Liver (tissue), 9 donors: ENCODE measurements around the gene MYH14. TPM values are rescaled to one million over a fixed set of nuclear protein-coding genes. Genes with fewer than 3 reads are reported as not detected.

Experiments used
- DNase-seq: peaks from one replicate; pipeline ENCODE4 v3.0.0-alpha.2; 2017; ENCODE audit warnings: low spot score
- H3K27ac ChIP-seq, 2 donors: one replicate each; pipeline ENCODE4 v1.7.0; 2013; ENCODE audit warnings: inconsistent platforms in 2 of 2, low read length in 2 of 2, control low read depth in 1 of 2, low read depth in 1 of 2, mild to moderate bottlenecking in 1 of 2
- H3K27me3 ChIP-seq, 4 donors: one replicate each; pipeline versions ENCODE4 v1.6.1 to v1.7.0; 2013; ENCODE audit warnings: low read length in 3 of 4, inconsistent platforms in 1 of 4, mild to moderate bottlenecking in 1 of 4, moderate library complexity in 1 of 4; ENCODE audit not compliant: control insufficient read depth in 4 of 4, insufficient read depth in 4 of 4
- H3K36me3 ChIP-seq, 4 donors: one replicate each; pipeline versions ENCODE4 v1.6.1 to v1.7.0; 2013; ENCODE audit warnings: low read length in 3 of 4, mild to moderate bottlenecking in 3 of 4, low read depth in 1 of 4, moderate library complexity in 1 of 4; ENCODE audit not compliant: control insufficient read depth in 4 of 4, insufficient read depth in 3 of 4
- H3K4me1 ChIP-seq, 4 donors: one replicate each; pipeline versions ENCODE4 v1.6.1 to v1.7.0; 2013; ENCODE audit warnings: low read length in 3 of 4, mild to moderate bottlenecking in 3 of 4, moderate library complexity in 1 of 4; ENCODE audit not compliant: control insufficient read depth in 4 of 4, insufficient read depth in 4 of 4
- H3K4me3 ChIP-seq, 3 donors: one replicate each; pipeline versions ENCODE4 v1.6.1 to v1.7.0; 2013; ENCODE audit warnings: low read length in 3 of 3, control low read depth in 1 of 3, low read depth in 1 of 3, mild to moderate bottlenecking in 1 of 3
- H3K9ac ChIP-seq, 2 donors: one replicate each; pipeline ENCODE4 v1.7.0; 2013; ENCODE audit warnings: low read length in 2 of 2, mild to moderate bottlenecking in 2 of 2, moderate library complexity in 2 of 2, control low read depth in 1 of 2, low read depth in 1 of 2
- H3K9me3 ChIP-seq, 4 donors: one replicate each; pipeline versions ENCODE4 v1.6.1 to v1.7.0; 2013; ENCODE audit warnings: low read length in 3 of 4; ENCODE audit not compliant: control insufficient read depth in 4 of 4
- EGR1 ChIP-seq, 2 donors: IDR thresholded peaks; 2 replicates each; pipeline ENCODE4 v1.6.1; 2016 to 2018; ENCODE audit warnings: antibody characterized with exemption in 2 of 2, low read depth in 2 of 2
- FOXA2 ChIP-seq: IDR thresholded peaks from 2 replicates; pipeline ENCODE4 v1.6.1; 2016; ENCODE audit warnings: antibody characterized with exemption
- HNF4A ChIP-seq, 2 donors: conservative IDR thresholded peaks; 2 replicates each; pipeline ENCODE4 v1.6.1; 2016; ENCODE audit warnings: antibody characterized with exemption in 2 of 2, mild to moderate bottlenecking in 2 of 2
- HNF4G ChIP-seq: IDR thresholded peaks from 2 replicates; pipeline ENCODE4 v1.6.1; 2016; ENCODE audit warnings: antibody characterized with exemption
- JUND ChIP-seq, 2 donors: IDR thresholded peaks; 2 replicates each; pipeline ENCODE4 v1.6.1; 2016; ENCODE audit warnings: antibody characterized with exemption in 2 of 2
- NR2F2 ChIP-seq: IDR thresholded peaks from 2 replicates; pipeline ENCODE4 v1.6.1; 2016; ENCODE audit warnings: antibody characterized with exemption
- RAD21 ChIP-seq, 2 donors: IDR thresholded peaks; 2 replicates each; pipeline ENCODE4 v1.6.1; 2016; ENCODE audit warnings: antibody characterized with exemption in 2 of 2, mild to moderate bottlenecking in 2 of 2
- RXRA ChIP-seq, 2 donors: IDR thresholded peaks; 2 replicates each; pipeline ENCODE4 v1.6.1; 2017 to 2018; ENCODE audit warnings: antibody characterized with exemption in 2 of 2, mild to moderate bottlenecking in 1 of 2
- SP1 ChIP-seq: IDR thresholded peaks from 2 replicates; pipeline ENCODE4 v1.6.1; 2018; ENCODE audit warnings: antibody characterized with exemption, mild to moderate bottlenecking
- TAF1 ChIP-seq: conservative IDR thresholded peaks from 2 replicates; pipeline ENCODE4 v1.6.1; 2016; ENCODE audit warnings: antibody characterized with exemption, mild to moderate bottlenecking
- YY1 ChIP-seq: IDR thresholded peaks from 2 replicates; pipeline ENCODE4 v1.6.1; 2016; ENCODE audit warnings: antibody characterized with exemption, mild to moderate bottlenecking
- WGBS: extraction: QIAGEN DNeasy Blood & Tissue Kit; methylation state at CpG from one replicate; pipeline ENCODE4 v1.1.7; 2013; 5-methylcytosine and 5-hydroxymethylcytosine counted together
- polyA plus RNA-seq, 2 donors: library from polyadenylated mRNA; stranded (reverse) in 1 of 2; unstranded in 1 of 2; fragments of 200-250 nt in 1 of 2; fragments of >200 nt in 1 of 2; fragmentation: Nextera tagmentation in 1 of 2; extraction: Ambion mirVana in 1 of 2; gene quantifications; one replicate each; pipeline versions ENCODE4 v1.2.1 to v1.2.3, GENCODE V29; 2013 to 2015
- total RNA-seq, 2 donors: library from RNA; depleted of rRNA; stranded (reverse); fragments of >200 nt; gene quantifications; one replicate each; pipeline ENCODE4 v1.2.3, GENCODE V29; 2014
- TF ChIP-seq, protein P1 (sequence below): IDR thresholded peaks from 2 replicates; pipeline ENCODE4 v1.6.1; 2016; ENCODE audit warnings: antibody characterized with exemption, mild to moderate bottlenecking
- TF ChIP-seq, protein P2 (sequence below): IDR thresholded peaks from 2 replicates; pipeline ENCODE4 v1.6.1; 2016; ENCODE audit warnings: antibody characterized with exemption
- TF ChIP-seq, protein P3 (sequence below): IDR thresholded peaks from 2 replicates; pipeline ENCODE4 v1.6.1; 2016; ENCODE audit warnings: antibody characterized with exemption
- TF ChIP-seq, protein P4 (sequence below): IDR thresholded peaks from 2 replicates; pipeline ENCODE4 v1.6.1; 2016; ENCODE audit warnings: antibody characterized with exemption
- TF ChIP-seq, protein P5 (sequence below): fragments of 150-350 bp; IDR thresholded peaks from 2 replicates; pipeline ENCODE4 v1.5.1; 2017; ENCODE audit warnings: improper control_type of control experiment, low read depth, low read length; ENCODE audit not compliant: missing input control
- donor health status: healthy.
- donor health status: healthy.
- donor health status: healthy.
- donor health status: healthy.
- donor health status: healthy.

The MYH14 gene
- total and polyA plus RNA-seq, 4 donors, result 12.4 to 37.5 (median 25.5) TPM

DNA sequence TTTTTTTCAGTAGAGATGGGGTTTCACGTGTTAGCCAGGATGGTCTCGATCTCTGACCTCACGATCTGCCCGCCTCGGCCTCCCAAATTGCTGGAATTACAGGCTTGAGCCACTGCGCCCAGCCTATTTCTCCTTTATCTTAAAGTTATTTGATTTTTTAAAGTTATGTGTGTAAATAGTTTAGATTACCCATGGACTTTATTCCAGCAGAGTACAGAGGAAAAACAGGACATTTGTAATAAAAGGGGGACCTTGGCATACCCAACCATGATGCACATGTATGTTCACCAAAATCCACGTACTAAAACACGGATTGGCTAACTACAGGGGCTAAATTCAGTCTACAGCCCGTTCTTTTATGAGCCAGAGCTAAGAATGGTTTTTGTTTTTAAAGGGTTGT lies 26.6 kb upstream of the MYH14 start:
- DNase-seq, result no peak
- Histone ChIP-seq H3K4me1 (no peaks in the 10 kb centered on the region), H3K27me3 (peaks cover 0 to 5% (median 0%) of the 10 kb centered on the region in 4 donors), H3K9me3 (peaks cover 0 to 6% (median 3%) of the 10 kb centered on the region in 4 donors), H3K27ac (no peak overlapping the region), H3K9ac (no peak overlapping the region), H3K4me3 (no peak overlapping the region), H3K36me3 (no peaks in the 10 kb centered on the region)
- 82% methylated on average over 9 of the region's 9 CpGs for WGBS
- TF ChIP-seq RAD21 (IDR thresholded peaks at IDR 0.05) (no peak), NR2F2 (no peak)
- TF ChIP-seq, protein P1, sequence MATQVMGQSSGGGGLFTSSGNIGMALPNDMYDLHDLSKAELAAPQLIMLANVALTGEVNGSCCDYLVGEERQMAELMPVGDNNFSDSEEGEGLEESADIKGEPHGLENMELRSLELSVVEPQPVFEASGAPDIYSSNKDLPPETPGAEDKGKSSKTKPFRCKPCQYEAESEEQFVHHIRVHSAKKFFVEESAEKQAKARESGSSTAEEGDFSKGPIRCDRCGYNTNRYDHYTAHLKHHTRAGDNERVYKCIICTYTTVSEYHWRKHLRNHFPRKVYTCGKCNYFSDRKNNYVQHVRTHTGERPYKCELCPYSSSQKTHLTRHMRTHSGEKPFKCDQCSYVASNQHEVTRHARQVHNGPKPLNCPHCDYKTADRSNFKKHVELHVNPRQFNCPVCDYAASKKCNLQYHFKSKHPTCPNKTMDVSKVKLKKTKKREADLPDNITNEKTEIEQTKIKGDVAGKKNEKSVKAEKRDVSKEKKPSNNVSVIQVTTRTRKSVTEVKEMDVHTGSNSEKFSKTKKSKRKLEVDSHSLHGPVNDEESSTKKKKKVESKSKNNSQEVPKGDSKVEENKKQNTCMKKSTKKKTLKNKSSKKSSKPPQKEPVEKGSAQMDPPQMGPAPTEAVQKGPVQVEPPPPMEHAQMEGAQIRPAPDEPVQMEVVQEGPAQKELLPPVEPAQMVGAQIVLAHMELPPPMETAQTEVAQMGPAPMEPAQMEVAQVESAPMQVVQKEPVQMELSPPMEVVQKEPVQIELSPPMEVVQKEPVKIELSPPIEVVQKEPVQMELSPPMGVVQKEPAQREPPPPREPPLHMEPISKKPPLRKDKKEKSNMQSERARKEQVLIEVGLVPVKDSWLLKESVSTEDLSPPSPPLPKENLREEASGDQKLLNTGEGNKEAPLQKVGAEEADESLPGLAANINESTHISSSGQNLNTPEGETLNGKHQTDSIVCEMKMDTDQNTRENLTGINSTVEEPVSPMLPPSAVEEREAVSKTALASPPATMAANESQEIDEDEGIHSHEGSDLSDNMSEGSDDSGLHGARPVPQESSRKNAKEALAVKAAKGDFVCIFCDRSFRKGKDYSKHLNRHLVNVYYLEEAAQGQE, result no peak

DNA sequence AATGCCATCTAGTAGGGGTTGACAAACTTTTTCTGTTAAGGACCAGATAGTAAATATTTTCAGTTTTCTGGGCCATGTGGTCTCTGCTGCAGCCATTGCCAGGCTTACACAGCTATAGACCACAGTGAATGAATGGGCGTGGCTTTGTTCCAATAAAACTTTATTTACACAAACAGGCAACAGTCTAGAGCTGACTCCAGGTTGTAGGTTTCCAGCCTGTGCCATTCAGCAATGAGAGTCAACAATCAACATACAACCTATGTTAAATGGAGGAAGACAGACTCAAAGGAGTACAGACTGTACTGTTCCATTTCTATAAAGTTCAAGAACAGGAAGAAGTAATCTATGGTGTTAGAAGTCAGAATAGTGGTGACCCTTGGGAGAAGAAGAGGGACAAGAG lies 25.1 kb upstream of the MYH14 start:
- no peak for DNase-seq
- Histone ChIP-seq H3K9me3 (peaks cover 0 to 6% (median 3%) of the 10 kb centered on the region in 4 donors), H3K4me1 (no peaks in the 10 kb centered on the region), H3K27me3 (peaks cover 0 to 5% (median 0%) of the 10 kb centered on the region in 4 donors), H3K36me3 (no peaks in the 10 kb centered on the region), H3K27ac (no peak overlapping the region), H3K9ac (no peak overlapping the region), H3K4me3 (no peak overlapping the region)
- WGBS, result 57% methylated on average over 1 of the region's 1 CpG
- TF ChIP-seq, protein P2, sequence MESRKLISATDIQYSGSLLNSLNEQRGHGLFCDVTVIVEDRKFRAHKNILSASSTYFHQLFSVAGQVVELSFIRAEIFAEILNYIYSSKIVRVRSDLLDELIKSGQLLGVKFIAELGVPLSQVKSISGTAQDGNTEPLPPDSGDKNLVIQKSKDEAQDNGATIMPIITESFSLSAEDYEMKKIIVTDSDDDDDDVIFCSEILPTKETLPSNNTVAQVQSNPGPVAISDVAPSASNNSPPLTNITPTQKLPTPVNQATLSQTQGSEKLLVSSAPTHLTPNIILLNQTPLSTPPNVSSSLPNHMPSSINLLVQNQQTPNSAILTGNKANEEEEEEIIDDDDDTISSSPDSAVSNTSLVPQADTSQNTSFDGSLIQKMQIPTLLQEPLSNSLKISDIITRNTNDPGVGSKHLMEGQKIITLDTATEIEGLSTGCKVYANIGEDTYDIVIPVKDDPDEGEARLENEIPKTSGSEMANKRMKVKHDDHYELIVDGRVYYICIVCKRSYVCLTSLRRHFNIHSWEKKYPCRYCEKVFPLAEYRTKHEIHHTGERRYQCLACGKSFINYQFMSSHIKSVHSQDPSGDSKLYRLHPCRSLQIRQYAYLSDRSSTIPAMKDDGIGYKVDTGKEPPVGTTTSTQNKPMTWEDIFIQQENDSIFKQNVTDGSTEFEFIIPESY, result no peak
- TF ChIP-seq JUND (IDR thresholded peaks at IDR 0.05) (no peak), RXRA (IDR thresholded peaks at IDR 0.05) (no peak), FOXA2 (no peak)
- TF ChIP-seq, protein P3, sequence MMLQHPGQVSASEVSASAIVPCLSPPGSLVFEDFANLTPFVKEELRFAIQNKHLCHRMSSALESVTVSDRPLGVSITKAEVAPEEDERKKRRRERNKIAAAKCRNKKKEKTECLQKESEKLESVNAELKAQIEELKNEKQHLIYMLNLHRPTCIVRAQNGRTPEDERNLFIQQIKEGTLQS, result no peak
- TF ChIP-seq, protein P4, sequence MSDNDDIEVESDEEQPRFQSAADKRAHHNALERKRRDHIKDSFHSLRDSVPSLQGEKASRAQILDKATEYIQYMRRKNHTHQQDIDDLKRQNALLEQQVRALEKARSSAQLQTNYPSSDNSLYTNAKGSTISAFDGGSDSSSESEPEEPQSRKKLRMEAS, result no peak

DNA sequence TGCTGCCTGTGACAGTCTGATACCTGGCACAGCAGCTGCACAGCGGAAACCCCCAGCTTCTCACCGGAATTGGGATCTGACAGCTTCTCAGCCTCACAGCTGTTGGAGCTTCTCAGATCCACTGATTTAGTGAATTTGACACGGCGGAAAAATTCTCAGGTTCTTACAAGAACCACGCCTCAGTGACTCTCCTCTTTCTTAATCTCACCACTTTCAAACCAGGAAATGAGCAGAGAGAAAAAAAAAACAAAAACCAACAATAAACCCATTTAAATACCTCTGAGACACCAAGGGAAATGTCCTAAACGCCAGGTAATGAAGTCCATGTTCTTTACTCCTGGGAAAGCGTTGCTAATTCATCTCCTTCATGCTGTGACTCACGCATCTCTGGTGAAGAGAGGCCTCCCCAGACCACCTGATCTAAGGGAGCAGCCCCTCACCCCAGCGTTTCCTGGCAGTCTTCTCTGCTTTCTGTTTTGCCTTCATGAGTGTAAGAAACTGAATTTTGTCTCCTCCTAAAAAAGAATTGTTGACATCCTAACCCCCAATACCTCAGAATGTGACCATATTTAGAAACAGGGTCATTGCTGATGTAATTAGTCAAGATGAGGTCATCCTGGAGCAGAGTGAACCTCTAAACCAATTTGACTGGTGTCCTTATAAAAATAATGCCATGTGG lies 24.4 kb upstream of the MYH14 start:
- Histone ChIP-seq H3K9ac (no peak overlapping the region), H3K4me1 (no peaks in the 10 kb centered on the region), H3K4me3 (no peak overlapping the region), H3K27ac (no peak overlapping the region), H3K9me3 (peaks cover 0 to 6% (median 3%) of the 10 kb centered on the region in 4 donors), H3K27me3 (peaks cover 0 to 5% (median 0%) of the 10 kb centered on the region in 4 donors), H3K36me3 (no peaks in the 10 kb centered on the region)
- DNase-seq, result no peak
- WGBS, result 67% methylated on average over 9 of the region's 9 CpGs
- TF ChIP-seq SP1 (no peak), EGR1 (IDR thresholded peaks at IDR 0.05; ENCODE audit: low read depth in 2 of 2) (no peak), YY1 (no peak), TAF1 (no peak), RAD21 (IDR thresholded peaks at IDR 0.05) (no peak), FOXA2 (no peak), JUND (IDR thresholded peaks at IDR 0.05) (no peak), HNF4G (no peak), HNF4A (conservative IDR thresholded peaks at IDR 0.05) (no peak)
- TF ChIP-seq, protein P4, result no peak
- TF ChIP-seq, protein P2, result no peak
- TF ChIP-seq, protein P3, result no peak
- TF ChIP-seq, protein P5, sequence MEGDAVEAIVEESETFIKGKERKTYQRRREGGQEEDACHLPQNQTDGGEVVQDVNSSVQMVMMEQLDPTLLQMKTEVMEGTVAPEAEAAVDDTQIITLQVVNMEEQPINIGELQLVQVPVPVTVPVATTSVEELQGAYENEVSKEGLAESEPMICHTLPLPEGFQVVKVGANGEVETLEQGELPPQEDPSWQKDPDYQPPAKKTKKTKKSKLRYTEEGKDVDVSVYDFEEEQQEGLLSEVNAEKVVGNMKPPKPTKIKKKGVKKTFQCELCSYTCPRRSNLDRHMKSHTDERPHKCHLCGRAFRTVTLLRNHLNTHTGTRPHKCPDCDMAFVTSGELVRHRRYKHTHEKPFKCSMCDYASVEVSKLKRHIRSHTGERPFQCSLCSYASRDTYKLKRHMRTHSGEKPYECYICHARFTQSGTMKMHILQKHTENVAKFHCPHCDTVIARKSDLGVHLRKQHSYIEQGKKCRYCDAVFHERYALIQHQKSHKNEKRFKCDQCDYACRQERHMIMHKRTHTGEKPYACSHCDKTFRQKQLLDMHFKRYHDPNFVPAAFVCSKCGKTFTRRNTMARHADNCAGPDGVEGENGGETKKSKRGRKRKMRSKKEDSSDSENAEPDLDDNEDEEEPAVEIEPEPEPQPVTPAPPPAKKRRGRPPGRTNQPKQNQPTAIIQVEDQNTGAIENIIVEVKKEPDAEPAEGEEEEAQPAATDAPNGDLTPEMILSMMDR, result no peak
